Naive thymus-derived CD4-positive, alpha-beta T cell (primary cell): ENCODE measurements around the gene SPACA9. TPM values are rescaled to one million over a fixed set of nuclear protein-coding genes. Genes with fewer than 3 reads are reported as not detected.

ENCODE experiments used
- ATAC-seq: fragments of 150-1000 bp; cut with Tn5 transposase; 2 replicates; pipeline ENCODE4 v1.10.0; 2021; ENCODE audit warnings: mild to moderate bottlenecking, moderate library complexity
- CTCF ChIA-PET: fragments of 350-600 bp; sonication (Branson Sonifier 250); formaldehyde crosslinking; loops from one replicate; lab custom pipeline; 2021; ENCODE audit warnings: antibody characterized with exemption; lab: Charles Lee
- POLR2A ChIA-PET: fragments of 350-600 bp; sonication (Branson Sonifier 250); formaldehyde crosslinking; loops from one replicate; lab custom pipeline; 2021; ENCODE audit warnings: antibody characterized with exemption, inconsistent platforms; lab: Charles Lee
- DNase-seq, 9 donors: peaks; one replicate each; pipeline versions ENCODE4 v3.0.0 to v3.0.0-alpha.2; 2020 to 2022; ENCODE audit warnings: mixed read lengths in 1 of 9
- H3K27ac ChIP-seq: one replicate; pipeline ENCODE4 v1.7.0; 2013; ENCODE audit warnings: mild to moderate bottlenecking, low read depth, low read length, moderate library complexity
- H3K27me3 ChIP-seq, 2 donors: one replicate each; pipeline ENCODE4 v1.7.0; 2013; ENCODE audit warnings: low read length in 2 of 2, mild to moderate bottlenecking in 2 of 2, moderate library complexity in 2 of 2; ENCODE audit not compliant: control insufficient read depth in 2 of 2, insufficient read depth in 2 of 2
- H3K36me3 ChIP-seq, 3 experiments: 1 replicate in 2 of 3; 2 replicates in 1 of 3; pipeline ENCODE4 v1.7.0; 2013; ENCODE audit warnings: low read length in 3 of 3, mild to moderate bottlenecking in 3 of 3, moderate library complexity in 1 of 3; ENCODE audit not compliant: insufficient read depth in 3 of 3, control insufficient read depth in 2 of 3
- H3K4me1 ChIP-seq, 2 donors: one replicate each; pipeline ENCODE4 v1.7.0; 2013; ENCODE audit warnings: low read length in 2 of 2, mild to moderate bottlenecking in 2 of 2, moderate library complexity in 1 of 2; ENCODE audit not compliant: control insufficient read depth in 2 of 2, insufficient read depth in 2 of 2
- H3K4me3 ChIP-seq: 2 replicates; pipeline ENCODE4 v1.7.0; 2013; ENCODE audit warnings: mild to moderate bottlenecking, low read length
- H3K9me3 ChIP-seq, 3 experiments: 1 replicate in 2 of 3; 2 replicates in 1 of 3; pipeline ENCODE4 v1.7.0; 2013; ENCODE audit warnings: low read length in 3 of 3; ENCODE audit not compliant: control insufficient read depth in 2 of 3
- H3K27ac Mint-ChIP-seq, 9 donors: one replicate each; pipeline ENCODE4 v1.8.0; 2020 to 2022; ENCODE audit warnings: mixed read lengths in 9 of 9, mild to moderate bottlenecking in 8 of 9, moderate library complexity in 5 of 9, inconsistent platforms in 2 of 9
- H3K27me3 Mint-ChIP-seq, 5 donors: one replicate each; pipeline ENCODE4 v1.8.0; 2021 to 2022; ENCODE audit warnings: mixed read lengths in 5 of 5, mild to moderate bottlenecking in 1 of 5
- H3K36me3 Mint-ChIP-seq, 5 donors: one replicate each; pipeline ENCODE4 v1.8.0; 2020 to 2022; ENCODE audit warnings: mixed read lengths in 5 of 5, mild to moderate bottlenecking in 3 of 5, inconsistent platforms in 1 of 5
- H3K4me1 Mint-ChIP-seq, 7 donors: one replicate each; pipeline ENCODE4 v1.8.0; 2020 to 2022; ENCODE audit warnings: mixed read lengths in 7 of 7, mild to moderate bottlenecking in 3 of 7, inconsistent platforms in 1 of 7
- H3K4me3 Mint-ChIP-seq, 10 donors: one replicate each; pipeline ENCODE4 v1.8.0; 2020 to 2022; ENCODE audit warnings: mild to moderate bottlenecking in 10 of 10, mixed read lengths in 10 of 10, moderate library complexity in 6 of 10, inconsistent platforms in 2 of 10
- H3K9me3 Mint-ChIP-seq, 11 donors: one replicate each; pipeline ENCODE4 v1.8.0; 2020 to 2022; ENCODE audit warnings: mixed read lengths in 11 of 11, mild to moderate bottlenecking in 4 of 11, inconsistent platforms in 1 of 11, moderate library complexity in 1 of 11
- intact Hi-C, 2 donors: fragments of 100-400 bp; cut with micrococcal nuclease; formaldehyde crosslinking; loops; one replicate each; pipeline ENCODE4 v1.15.1; 2023
- polyA plus RNA-seq, 2 donors: library from polyadenylated mRNA; unstranded; fragments of 300-500 nt; fragmentation: Illumina TruSeq; gene quantifications; one replicate each; pipeline ENCODE4 v1.2.3, GENCODE V29; 2021
- total RNA-seq, 6 experiments: library from RNA in 5 of 6; stranded (reverse) in 5 of 6; gene quantifications; 1 replicate in 5 of 6; 2 replicates in 1 of 6; pipeline ENCODE4 v1.2.3 and lab custom pipeline; 2021 to 2026

Gene SPACA9
- total and polyA plus RNA-seq, 7 experiments from 2014 or later, result 0.61 to 3.1 (median 2.2) TPM

- no peak for ATAC-seq
- Histone ChIP-seq H3K27me3 (no peaks in the 10 kb centered on the region), H3K4me1 (peaks cover 9 to 13% of the 10 kb centered on the region in 2 donors), H3K4me3 (no peak overlapping the region), H3K36me3 (peaks cover 0 to 42% (median 8%) of the 10 kb centered on the region in 3 experiments), H3K27ac (no peak overlapping the region), H3K9me3 (no peaks in the 10 kb centered on the region)
- peak overlapping the region in 2 of 10 donors; percentile 28 to 30 for H3K4me3 Mint-ChIP-seq
- ChIA-PET POLR2A (no interaction called here), CTCF (interaction anchor here (1.4 kb wide), 1 partner anchor 9 kb away, joined by 3 read pairs; no protein-coding TSS in a partner anchor)
- DNase-seq, result no peak
- intact Hi-C loops, result no loop called here
- no peaks in the 10 kb centered on the region for H3K9me3 Mint-ChIP-seq
- H3K27ac Mint-ChIP-seq, result peak overlapping the region in 3 of 9 donors; percentile 48 to 77 (median 51)
- H3K4me1 Mint-ChIP-seq, result peaks cover 0 to 15% (median 14%) of the 10 kb centered on the region in 7 donors
- no peaks in the 10 kb centered on the region for H3K27me3 Mint-ChIP-seq
- H3K36me3 Mint-ChIP-seq, result peaks cover 13 to 36% (median 18%) of the 10 kb centered on the region in 5 donors
These were observed 30.6 kb downstream of the SPACA9 start for GRCh38 chr9:132909311-132909710.

GRCh38 chr9:132910376-132910775, 31.7 kb downstream of the SPACA9 start:
- peaks cover 9 to 13% of the 10 kb centered on the region in 2 donors for H3K4me1 ChIP-seq
- Mint-ChIP-seq H3K27ac (no peak overlapping the region), H3K36me3 (peaks cover 13 to 34% (median 19%) of the 10 kb centered on the region in 5 donors), H3K9me3 (no peaks in the 10 kb centered on the region), H3K4me1 (peaks cover 0 to 15% (median 14%) of the 10 kb centered on the region in 7 donors), H3K27me3 (no peaks in the 10 kb centered on the region), H3K4me3 (no peak overlapping the region)
- intact Hi-C loops, result no loop called here
- no peak overlapping the region for H3K4me3 ChIP-seq
- ATAC-seq (no peak), DNase-seq (no peak)
- no peak overlapping the region for H3K27ac ChIP-seq
- no peaks in the 10 kb centered on the region for H3K9me3 ChIP-seq
- no peaks in the 10 kb centered on the region for H3K27me3 ChIP-seq
- peaks cover 0 to 34% (median 10%) of the 10 kb centered on the region in 3 experiments for H3K36me3 ChIP-seq
- POLR2A ChIA-PET, result no interaction called here
- CTCF ChIA-PET, result interaction anchor here (1.4 kb wide), 2 partner anchors 8 to 10 kb away, joined by 3 to 4 read pairs; no protein-coding TSS in a partner anchor

- H3K4me1 Mint-ChIP-seq, result peaks cover 0 to 15% (median 14%) of the 10 kb centered on the region in 7 donors
- H3K27me3 Mint-ChIP-seq, result no peaks in the 10 kb centered on the region
- no peak for ATAC-seq
- Histone ChIP-seq H3K9me3 (no peaks in the 10 kb centered on the region), H3K4me3 (no peak overlapping the region), H3K4me1 (peaks cover 9 to 13% of the 10 kb centered on the region in 2 donors), H3K36me3 (peaks cover 0 to 41% (median 12%) of the 10 kb centered on the region in 3 experiments), H3K27me3 (no peaks in the 10 kb centered on the region), H3K27ac (no peak overlapping the region)
- POLR2A ChIA-PET, result no interaction called here
- no peak for DNase-seq
- CTCF ChIA-PET, result no interaction called here
- peaks cover 20 to 41% (median 30%) of the 10 kb centered on the region in 5 donors for H3K36me3 Mint-ChIP-seq
- H3K27ac Mint-ChIP-seq, result peak overlapping the region in 1 of 9 donors; percentile 22
- intact Hi-C loops, result no loop called here
- no peaks in the 10 kb centered on the region for H3K9me3 Mint-ChIP-seq
- no peak overlapping the region for H3K4me3 Mint-ChIP-seq
These were observed 33.4 kb downstream of the SPACA9 start for GRCh38 chr9:132912131-132912530.

- intact Hi-C loops, result no loop called here
- H3K9me3 ChIP-seq, result no peaks in the 10 kb centered on the region
- H3K4me3 ChIP-seq, result no peak overlapping the region
- no peak overlapping the region for H3K27ac ChIP-seq
- H3K36me3 ChIP-seq, result peaks cover 1 to 60% (median 16%) of the 10 kb centered on the region in 3 experiments
- H3K4me1 ChIP-seq, result no peaks in the 10 kb centered on the region
- Mint-ChIP-seq H3K36me3 (peaks cover 33 to 69% (median 54%) of the 10 kb centered on the region in 5 donors), H3K4me1 (peaks cover 0 to 2% (median 0%) of the 10 kb centered on the region in 7 donors), H3K4me3 (no peak overlapping the region), H3K27ac (no peak overlapping the region), H3K27me3 (no peaks in the 10 kb centered on the region), H3K9me3 (no peaks in the 10 kb centered on the region)
- H3K27me3 ChIP-seq, result no peaks in the 10 kb centered on the region
- DNase-seq, result no peak
- POLR2A ChIA-PET, result interaction anchor here (0.6 kb wide), 1 partner anchor 28 kb away, joined by 5 read pairs; no protein-coding TSS in a partner anchor
- CTCF ChIA-PET, result interaction anchor here (0.7 kb wide), 1 partner anchor 653 kb away, joined by 4 read pairs; no protein-coding TSS in a partner anchor
- no peak for ATAC-seq
These were observed 36.2 kb downstream of the SPACA9 start for GRCh38 chr9:132914924-132915323.

GRCh38 chr9:132919614-132920268, 41.0 kb downstream of the SPACA9 start:
- ATAC-seq (no peak), DNase-seq (no peak)
- H3K36me3 ChIP-seq, result peaks cover 33 to 83% (median 34%) of the 10 kb centered on the region in 3 experiments
- ChIA-PET POLR2A (no interaction called here), CTCF (interaction anchor here (0.8 kb wide), 1 partner anchor 116 kb away, joined by 3 read pairs; no protein-coding TSS in a partner anchor)
- H3K27ac ChIP-seq, result no peak overlapping the region
- no peaks in the 10 kb centered on the region for H3K27me3 ChIP-seq
- Mint-ChIP-seq H3K9me3 (no peaks in the 10 kb centered on the region), H3K4me1 (no peaks in the 10 kb centered on the region), H3K4me3 (no peak overlapping the region), H3K27ac (no peak overlapping the region), H3K36me3 (peaks cover 35 to 76% (median 66%) of the 10 kb centered on the region in 5 donors), H3K27me3 (no peaks in the 10 kb centered on the region)
- no peaks in the 10 kb centered on the region for H3K4me1 ChIP-seq
- no peaks in the 10 kb centered on the region for H3K9me3 ChIP-seq
- intact Hi-C loops, result no loop called here
- no peak overlapping the region for H3K4me3 ChIP-seq

- Histone ChIP-seq H3K27ac (no peak overlapping the region), H3K27me3 (no peaks in the 10 kb centered on the region), H3K36me3 (peaks cover 37 to 93% (median 42%) of the 10 kb centered on the region in 3 experiments), H3K4me3 (no peak overlapping the region), H3K4me1 (no peaks in the 10 kb centered on the region), H3K9me3 (no peaks in the 10 kb centered on the region)
- no peaks in the 10 kb centered on the region for H3K9me3 Mint-ChIP-seq
- H3K4me1 Mint-ChIP-seq, result no peaks in the 10 kb centered on the region
- H3K36me3 Mint-ChIP-seq, result peaks cover 32 to 71% (median 55%) of the 10 kb centered on the region in 5 donors
- intact Hi-C loops, result no loop called here
- no peak overlapping the region for H3K4me3 Mint-ChIP-seq
- H3K27ac Mint-ChIP-seq, result no peak overlapping the region
- DNase-seq (no peak), ATAC-seq (no peak)
- H3K27me3 Mint-ChIP-seq, result no peaks in the 10 kb centered on the region
- POLR2A ChIA-PET, result no interaction called here
- CTCF ChIA-PET, result no interaction called here
These were observed 44.7 kb downstream of the SPACA9 start for GRCh38 chr9:132923346-132923902.
